B cell (primary cell): Measurements from ENCODE around the gene ST6GAL1.

Source experiments
- EZH2 ChIP-seq: IDR thresholded peaks from 2 replicates; pipeline ENCODE4 v1.6.1; 2012; ENCODE audit warnings: borderline replicate concordance, low read depth, mild to moderate bottlenecking, moderate library complexity, low read length; ENCODE audit not compliant: insufficient read depth, poor library complexity, severe bottlenecking
- TF ChIP-seq, protein P1 (sequence below): fragments of 200-600 bp; IDR thresholded peaks from one replicate; pipeline ENCODE4 v1.8.0; 2022; ENCODE audit warnings: antibody characterized with exemption, mild to moderate bottlenecking

DNA sequence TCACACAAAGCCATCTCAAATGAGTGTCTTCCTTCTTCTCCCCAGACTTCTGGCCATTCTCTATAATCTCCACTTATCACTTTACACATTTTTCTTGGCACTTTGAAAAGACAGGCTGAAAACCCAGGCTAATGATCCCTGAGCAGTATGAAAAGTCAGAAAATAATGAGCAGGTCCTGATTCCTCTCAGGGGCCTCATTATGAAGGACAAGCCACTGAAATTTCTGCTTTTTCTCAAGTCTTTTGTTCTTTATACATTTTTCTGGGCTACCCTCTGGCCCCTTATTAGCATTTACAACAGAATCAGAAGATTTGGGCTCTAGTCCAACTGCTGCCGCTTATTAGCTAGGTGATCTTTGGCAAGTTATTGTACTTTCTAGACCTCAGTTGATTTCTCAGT is 9.5 kb upstream of the ST6GAL1 start:
- no peak for TF ChIP-seq EZH2
- TF ChIP-seq, protein P1, sequence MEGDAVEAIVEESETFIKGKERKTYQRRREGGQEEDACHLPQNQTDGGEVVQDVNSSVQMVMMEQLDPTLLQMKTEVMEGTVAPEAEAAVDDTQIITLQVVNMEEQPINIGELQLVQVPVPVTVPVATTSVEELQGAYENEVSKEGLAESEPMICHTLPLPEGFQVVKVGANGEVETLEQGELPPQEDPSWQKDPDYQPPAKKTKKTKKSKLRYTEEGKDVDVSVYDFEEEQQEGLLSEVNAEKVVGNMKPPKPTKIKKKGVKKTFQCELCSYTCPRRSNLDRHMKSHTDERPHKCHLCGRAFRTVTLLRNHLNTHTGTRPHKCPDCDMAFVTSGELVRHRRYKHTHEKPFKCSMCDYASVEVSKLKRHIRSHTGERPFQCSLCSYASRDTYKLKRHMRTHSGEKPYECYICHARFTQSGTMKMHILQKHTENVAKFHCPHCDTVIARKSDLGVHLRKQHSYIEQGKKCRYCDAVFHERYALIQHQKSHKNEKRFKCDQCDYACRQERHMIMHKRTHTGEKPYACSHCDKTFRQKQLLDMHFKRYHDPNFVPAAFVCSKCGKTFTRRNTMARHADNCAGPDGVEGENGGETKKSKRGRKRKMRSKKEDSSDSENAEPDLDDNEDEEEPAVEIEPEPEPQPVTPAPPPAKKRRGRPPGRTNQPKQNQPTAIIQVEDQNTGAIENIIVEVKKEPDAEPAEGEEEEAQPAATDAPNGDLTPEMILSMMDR: no peak
